RWPE1 (cell line): ENCODE data around the gene CACNA2D2.

Experiments
- CTCF ChIA-PET: fragments of 350-600 bp; sonication (Branson Sonifier 250); formaldehyde crosslinking; extraction: SDS; loops from one replicate; lab custom pipeline; 2021; lab: Yijun Ruan, JAX
- POLR2A ChIA-PET: fragments of 400-600 bp; formaldehyde crosslinking; extraction: SDS; loops from one replicate; lab custom pipeline; 2020; ENCODE audit warnings: antibody characterized with exemption; ENCODE audit not compliant: low non-redundant PET; lab: Yijun Ruan, JAX
- DNase-seq: peaks from one replicate; pipeline ENCODE4 v3.0.0; 2012; ENCODE audit warnings: low spot score
- H3K27ac ChIP-seq: fragments of 450-650 bp; 2 replicates; pipeline ENCODE4 v1.5.1; 2017
- TF ChIP-seq, protein P1 (sequence below): fragments of 450-650 bp; conservative IDR thresholded peaks from 2 replicates; pipeline ENCODE4 v1.5.1; 2017; ENCODE audit warnings: low read depth, mild to moderate bottlenecking

The CACNA2D2 gene

GRCh38 chr3:50512131-50512530 is 8.7 kb upstream of the CACNA2D2 start:
- ChIA-PET POLR2A (no interaction called here), CTCF (no interaction called here)
- no peak overlapping the region for H3K27ac ChIP-seq
- TF ChIP-seq, protein P1, sequence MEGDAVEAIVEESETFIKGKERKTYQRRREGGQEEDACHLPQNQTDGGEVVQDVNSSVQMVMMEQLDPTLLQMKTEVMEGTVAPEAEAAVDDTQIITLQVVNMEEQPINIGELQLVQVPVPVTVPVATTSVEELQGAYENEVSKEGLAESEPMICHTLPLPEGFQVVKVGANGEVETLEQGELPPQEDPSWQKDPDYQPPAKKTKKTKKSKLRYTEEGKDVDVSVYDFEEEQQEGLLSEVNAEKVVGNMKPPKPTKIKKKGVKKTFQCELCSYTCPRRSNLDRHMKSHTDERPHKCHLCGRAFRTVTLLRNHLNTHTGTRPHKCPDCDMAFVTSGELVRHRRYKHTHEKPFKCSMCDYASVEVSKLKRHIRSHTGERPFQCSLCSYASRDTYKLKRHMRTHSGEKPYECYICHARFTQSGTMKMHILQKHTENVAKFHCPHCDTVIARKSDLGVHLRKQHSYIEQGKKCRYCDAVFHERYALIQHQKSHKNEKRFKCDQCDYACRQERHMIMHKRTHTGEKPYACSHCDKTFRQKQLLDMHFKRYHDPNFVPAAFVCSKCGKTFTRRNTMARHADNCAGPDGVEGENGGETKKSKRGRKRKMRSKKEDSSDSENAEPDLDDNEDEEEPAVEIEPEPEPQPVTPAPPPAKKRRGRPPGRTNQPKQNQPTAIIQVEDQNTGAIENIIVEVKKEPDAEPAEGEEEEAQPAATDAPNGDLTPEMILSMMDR: no peak
- no peak for DNase-seq

- TF ChIP-seq, protein P1: no peak
- POLR2A ChIA-PET: no interaction called here
- no peak overlapping the region for H3K27ac ChIP-seq
- DNase-seq: no peak
- CTCF ChIA-PET: no interaction called here
These were observed 6.9 kb upstream of the CACNA2D2 start for GRCh38 chr3:50510325-50510724.

DNA sequence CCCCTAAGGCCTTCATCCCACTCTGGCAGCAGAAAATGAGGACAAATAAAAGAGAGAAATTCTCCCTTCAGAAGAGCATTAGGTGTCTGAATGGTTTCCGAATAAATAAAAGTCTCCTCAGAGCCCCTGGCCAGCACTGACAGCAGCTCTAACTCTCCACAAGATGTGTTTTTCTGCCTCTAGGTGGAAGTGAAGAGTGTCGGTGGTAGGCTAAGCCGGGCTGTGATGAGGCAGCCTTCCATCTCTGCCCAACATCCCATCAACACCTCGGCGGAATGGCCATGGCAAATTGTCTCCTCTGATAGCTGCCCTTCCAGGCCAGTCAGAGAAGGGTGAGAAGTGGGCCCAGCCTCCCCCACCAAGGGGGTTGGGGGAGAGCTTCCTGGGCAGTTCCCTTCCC is 6.3 kb upstream of the CACNA2D2 start:
- POLR2A ChIA-PET: no interaction called here
- TF ChIP-seq, protein P1: no peak
- no peak overlapping the region for H3K27ac ChIP-seq
- CTCF ChIA-PET: interaction anchor here (1.1 kb wide), 1 partner anchor 32 kb away, joined by 3 read pairs; no protein-coding TSS in a partner anchor
- DNase-seq: no peak

GRCh38 chr3:50508821-50509220 is 5.4 kb upstream of the CACNA2D2 start:
- no peak overlapping the region for H3K27ac ChIP-seq
- DNase-seq: no peak
- ChIA-PET CTCF (interaction anchor here (1.1 kb wide), 1 partner anchor 33 kb away, joined by 3 read pairs; no protein-coding TSS in a partner anchor), POLR2A (interaction anchor here (0.6 kb wide), 1 partner anchor 11 kb away, joined by 4 read pairs; no protein-coding TSS in a partner anchor)
- TF ChIP-seq, protein P1: no peak

GRCh38 chr3:50506169-50506568 is 2.7 kb upstream of the CACNA2D2 start:
- ChIA-PET POLR2A (no interaction called here), CTCF (interaction anchor here (0.5 kb wide), 1 partner anchor 911 kb away, joined by 3 read pairs; no protein-coding TSS in a partner anchor)
- TF ChIP-seq, protein P1: no peak
- no peak overlapping the region for H3K27ac ChIP-seq
- no peak for DNase-seq

DNA sequence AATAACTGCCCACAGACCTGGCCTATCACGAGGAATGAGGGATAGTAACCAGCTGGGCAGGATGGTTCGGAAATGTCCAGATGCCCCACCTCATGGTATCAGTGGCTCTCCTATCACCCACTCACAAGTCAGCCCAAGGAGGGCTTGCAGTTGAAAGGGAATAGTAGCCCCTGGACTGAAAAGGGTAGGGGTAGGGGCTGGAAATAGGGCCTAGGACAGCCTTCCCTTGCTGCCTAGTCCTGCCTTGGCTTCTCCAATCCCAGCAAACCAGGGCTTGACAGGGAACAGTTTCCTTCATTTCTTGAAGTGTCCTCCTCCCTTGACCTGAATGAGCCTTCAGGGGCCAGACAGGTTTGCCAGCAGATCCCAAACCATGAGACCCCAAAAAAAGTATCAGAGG is 1.2 kb upstream of the CACNA2D2 start:
- DNase-seq: no peak
- ChIA-PET POLR2A (no interaction called here), CTCF (no interaction called here)
- TF ChIP-seq, protein P1: no peak
- H3K27ac ChIP-seq: no peak overlapping the region
